ENCODE data around the gene TNFRSF8.
"Not testable (repeated sequence)": the region's sequence is repeated elsewhere in the genome, so short reads cannot be mapped to it uniquely, and the experiment has no call there.

Gene TNFRSF8

DNA sequence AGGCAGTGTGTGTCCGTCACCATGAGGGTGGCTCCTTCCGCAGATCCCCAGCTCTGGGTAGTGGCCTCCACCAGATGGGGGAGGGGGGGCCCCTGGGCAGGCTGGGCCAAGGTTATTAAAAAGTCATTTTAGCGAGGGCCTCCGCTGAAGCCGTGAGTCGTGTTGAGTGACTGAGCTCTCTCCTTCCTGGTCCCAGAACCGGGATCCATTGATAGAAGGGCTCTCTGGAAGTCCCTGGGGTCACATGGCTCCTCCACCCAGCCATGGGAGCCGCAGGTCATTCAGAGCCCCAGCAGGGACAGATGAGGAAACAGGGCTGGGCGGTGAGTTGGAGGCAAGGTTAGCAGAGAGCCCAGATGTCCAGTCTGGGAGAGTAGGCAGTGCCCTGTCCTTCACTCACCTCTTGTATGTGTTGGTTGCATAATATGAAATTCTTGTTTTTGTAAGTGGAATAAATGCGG lies 30.9 kb upstream of the TNFRSF8 start:
- Mint-ChIP-seq H3K4me3 (no peak overlapping the region), H3K27me3 (ENCODE audit: low read depth) (no peaks in the 10 kb centered on the region), H3K36me3 (ENCODE audit: low read depth) (peaks cover 28% of the 10 kb centered on the region), H3K4me1 (ENCODE audit: low read depth) (peaks cover 13% of the 10 kb centered on the region), H3K27ac (no peak overlapping the region), H3K9me3 (no peaks in the 10 kb centered on the region)

DNA sequence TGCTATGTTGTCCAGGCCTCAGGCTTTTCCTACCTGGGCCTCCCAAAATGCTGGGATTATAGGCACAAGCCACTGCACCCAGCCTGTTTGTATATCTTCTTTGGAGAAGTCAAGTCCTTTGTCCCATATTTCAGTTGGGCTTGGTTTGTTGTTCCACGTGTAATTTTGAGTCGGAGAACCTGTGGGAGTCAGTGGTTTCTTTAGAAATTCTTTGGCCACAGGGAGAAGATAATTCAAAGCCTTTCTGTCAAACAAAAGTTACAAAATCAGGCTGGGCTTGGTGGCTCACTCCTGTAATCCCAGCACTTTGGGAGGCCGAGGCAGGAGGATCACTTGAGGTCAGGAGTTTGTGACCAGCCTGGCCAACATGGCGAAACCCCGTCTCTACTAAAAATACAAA lies 29.7 kb upstream of the TNFRSF8 start:
- peaks cover 19% of the 10 kb centered on the region for H3K36me3 Mint-ChIP-seq (ENCODE audit: low read depth)
- H3K27me3 Mint-ChIP-seq (ENCODE audit: low read depth); H3K9me3 Mint-ChIP-seq; H3K4me3 Mint-ChIP-seq; H3K4me1 Mint-ChIP-seq (ENCODE audit: low read depth); H3K27ac Mint-ChIP-seq: not testable (repeated sequence)

DNA sequence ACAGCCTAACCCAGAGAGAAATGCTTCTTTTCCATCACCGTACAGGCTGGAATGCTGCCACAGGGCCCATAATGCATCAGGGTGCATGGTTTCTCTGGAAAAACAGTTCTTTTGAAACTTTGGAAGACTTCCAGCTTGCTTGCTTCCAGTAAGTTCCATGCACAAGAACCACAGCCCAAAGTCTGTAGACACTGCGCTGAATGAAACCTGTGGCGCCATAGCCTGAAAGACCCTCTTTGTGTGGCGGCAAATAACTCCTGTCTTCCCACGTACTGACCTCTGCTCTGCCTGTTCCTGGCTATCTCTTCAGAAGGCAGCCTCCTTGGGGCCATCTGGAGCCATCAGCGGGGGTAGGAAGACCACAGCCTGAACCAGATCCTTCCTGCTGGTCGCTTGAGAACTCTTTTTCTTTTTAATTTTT lies 28.7 kb upstream of the TNFRSF8 start:
- Mint-ChIP-seq H3K27ac (no peak overlapping the region), H3K27me3 (ENCODE audit: low read depth) (no peaks in the 10 kb centered on the region), H3K4me3 (no peak overlapping the region), H3K9me3 (no peaks in the 10 kb centered on the region), H3K36me3 (ENCODE audit: low read depth) (peaks cover 17% of the 10 kb centered on the region), H3K4me1 (ENCODE audit: low read depth) (peaks cover 10% of the 10 kb centered on the region)

DNA sequence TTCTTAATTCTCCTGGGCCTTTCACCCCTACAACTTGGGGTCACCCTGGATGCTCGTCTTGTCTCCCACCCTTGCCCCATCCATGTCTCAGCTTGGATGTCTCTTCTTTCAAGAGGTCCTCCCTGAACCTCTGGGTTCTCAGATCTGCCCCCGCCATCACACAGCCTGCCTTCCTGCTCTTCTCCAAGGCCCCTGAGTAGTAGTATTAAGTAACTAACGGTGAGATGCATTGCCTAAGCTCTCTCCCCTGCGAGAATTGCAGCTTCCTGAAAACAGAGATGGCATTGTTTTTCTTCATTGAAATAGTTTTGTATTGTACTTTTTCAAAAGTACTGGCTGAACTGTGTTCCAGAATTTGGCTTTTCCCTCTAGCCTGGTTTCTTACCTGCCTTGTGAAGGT lies 27.8 kb upstream of the TNFRSF8 start:
- H3K4me3 Mint-ChIP-seq: no peak overlapping the region
- no peaks in the 10 kb centered on the region for H3K9me3 Mint-ChIP-seq
- H3K27me3 Mint-ChIP-seq (ENCODE audit: low read depth): no peaks in the 10 kb centered on the region
- H3K36me3 Mint-ChIP-seq (ENCODE audit: low read depth): peaks cover 17% of the 10 kb centered on the region
- H3K27ac Mint-ChIP-seq: no peak overlapping the region
- H3K4me1 Mint-ChIP-seq (ENCODE audit: low read depth): peaks cover 10% of the 10 kb centered on the region

DNA sequence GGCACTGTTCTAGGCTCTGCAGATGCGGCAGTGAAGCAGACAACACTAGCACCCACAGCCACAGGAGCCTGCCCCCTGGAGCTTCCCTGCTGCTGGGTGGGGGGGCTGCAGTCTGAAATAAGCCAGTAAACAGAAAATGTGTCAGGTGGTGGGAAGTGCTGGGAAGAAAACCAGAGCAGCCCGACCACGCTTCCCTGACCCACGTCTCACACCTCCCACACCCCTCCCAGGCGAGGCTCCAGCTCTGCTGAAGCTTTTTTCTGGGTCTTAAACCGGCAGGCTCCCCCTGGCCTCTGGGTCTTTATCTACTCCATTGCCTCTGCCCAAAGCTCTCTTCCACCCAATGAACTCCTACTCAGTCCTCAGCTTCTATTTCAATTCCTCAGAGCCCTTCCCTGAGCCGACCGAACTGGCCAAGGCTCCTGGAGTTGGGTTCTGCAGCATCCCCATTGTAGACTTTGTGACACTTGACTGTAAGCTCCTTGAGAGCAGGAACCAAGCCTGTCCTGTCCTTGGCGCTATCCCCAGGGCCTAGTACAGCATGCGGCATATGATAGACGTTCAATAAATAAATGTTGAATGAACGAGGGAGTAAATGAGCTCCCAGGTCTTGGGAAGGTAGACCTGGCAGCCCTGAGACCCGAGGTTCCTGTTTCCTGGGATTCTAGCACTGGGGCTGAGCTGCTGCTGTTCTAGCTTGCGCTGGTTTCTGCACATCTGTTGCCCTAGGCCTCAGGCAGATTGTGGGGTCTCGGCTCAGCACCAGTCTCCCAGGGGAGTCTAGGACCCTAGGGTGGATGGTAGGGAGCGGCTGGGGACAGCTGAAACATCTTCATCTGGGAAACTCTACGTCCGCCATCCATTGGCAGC lies 25.4 kb upstream of the TNFRSF8 start:
- peaks cover 10% of the 10 kb centered on the region for H3K4me1 Mint-ChIP-seq (ENCODE audit: low read depth)
- no peaks in the 10 kb centered on the region for H3K27me3 Mint-ChIP-seq (ENCODE audit: low read depth)
- peaks cover 7% of the 10 kb centered on the region for H3K36me3 Mint-ChIP-seq (ENCODE audit: low read depth)
- H3K9me3 Mint-ChIP-seq: no peaks in the 10 kb centered on the region
- H3K4me3 Mint-ChIP-seq: no peak overlapping the region
- H3K27ac Mint-ChIP-seq: no peak overlapping the region

DNA sequence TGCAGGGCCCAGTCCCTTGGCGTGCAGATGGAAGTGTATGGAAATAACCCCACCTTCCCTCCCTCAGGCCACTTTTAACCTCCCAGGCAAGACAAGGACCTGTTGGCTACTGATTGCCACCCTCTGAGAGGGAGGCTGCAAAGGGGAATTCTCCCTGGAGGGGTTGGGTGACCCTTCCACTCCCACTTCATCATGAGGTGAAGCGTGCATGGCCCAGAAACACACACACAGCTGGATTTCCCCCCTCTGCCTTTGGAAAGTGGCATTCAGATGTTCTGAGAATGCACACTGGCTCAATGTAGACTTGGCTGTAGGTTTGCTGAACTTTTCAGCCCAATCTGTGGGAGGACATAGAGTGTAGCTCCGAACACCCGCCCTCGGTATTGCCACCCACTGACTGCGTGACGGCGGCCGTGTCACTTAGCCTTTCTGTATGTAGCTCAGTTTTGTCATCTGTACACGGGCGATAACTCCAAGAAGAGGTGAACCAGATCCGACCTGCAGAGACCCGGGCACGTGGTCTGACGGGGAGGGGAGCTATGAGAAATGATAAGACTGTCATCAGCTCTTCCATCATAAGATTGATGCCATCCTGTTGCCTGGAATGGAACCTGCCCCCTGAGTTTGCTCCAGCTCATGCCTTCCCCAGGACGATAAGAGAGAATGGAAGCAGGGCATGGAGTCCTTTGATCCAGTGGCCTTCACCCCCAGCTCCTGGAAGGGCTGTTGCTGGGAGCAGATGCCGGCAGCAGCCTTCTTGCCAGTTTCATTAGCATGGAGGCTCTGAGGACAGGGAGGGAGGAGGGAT lies 24.5 kb upstream of the TNFRSF8 start:
- no peak overlapping the region for H3K4me3 Mint-ChIP-seq
- peaks cover 10% of the 10 kb centered on the region for H3K4me1 Mint-ChIP-seq (ENCODE audit: low read depth)
- H3K36me3 Mint-ChIP-seq (ENCODE audit: low read depth): peaks cover 5% of the 10 kb centered on the region
- no peaks in the 10 kb centered on the region for H3K9me3 Mint-ChIP-seq
- H3K27me3 Mint-ChIP-seq (ENCODE audit: low read depth): no peaks in the 10 kb centered on the region
- no peak overlapping the region for H3K27ac Mint-ChIP-seq

DNA sequence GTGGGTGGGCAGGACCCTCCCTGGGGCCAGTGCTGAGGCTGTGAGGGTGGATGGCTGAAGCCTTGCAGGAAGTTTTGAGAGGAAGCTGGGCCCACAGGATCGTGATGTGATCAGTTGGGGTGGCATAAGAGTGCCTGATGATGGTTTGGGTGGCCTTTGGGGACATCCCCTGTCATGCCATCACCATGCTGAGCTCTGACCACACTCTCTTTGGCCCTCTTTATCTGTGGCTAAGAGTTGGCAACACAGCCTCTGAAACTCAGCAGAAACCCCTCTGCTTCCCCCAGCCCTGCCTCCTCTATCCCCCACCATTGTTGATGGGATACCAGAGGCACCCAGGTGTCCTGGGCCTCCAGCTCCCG lies 24.0 kb upstream of the TNFRSF8 start:
- no peaks in the 10 kb centered on the region for H3K9me3 Mint-ChIP-seq
- H3K27me3 Mint-ChIP-seq (ENCODE audit: low read depth): no peaks in the 10 kb centered on the region
- H3K4me1 Mint-ChIP-seq (ENCODE audit: low read depth): peaks cover 12% of the 10 kb centered on the region
- no peak overlapping the region for H3K27ac Mint-ChIP-seq
- peaks cover 5% of the 10 kb centered on the region for H3K36me3 Mint-ChIP-seq (ENCODE audit: low read depth)
- H3K4me3 Mint-ChIP-seq: no peak overlapping the region

DNA sequence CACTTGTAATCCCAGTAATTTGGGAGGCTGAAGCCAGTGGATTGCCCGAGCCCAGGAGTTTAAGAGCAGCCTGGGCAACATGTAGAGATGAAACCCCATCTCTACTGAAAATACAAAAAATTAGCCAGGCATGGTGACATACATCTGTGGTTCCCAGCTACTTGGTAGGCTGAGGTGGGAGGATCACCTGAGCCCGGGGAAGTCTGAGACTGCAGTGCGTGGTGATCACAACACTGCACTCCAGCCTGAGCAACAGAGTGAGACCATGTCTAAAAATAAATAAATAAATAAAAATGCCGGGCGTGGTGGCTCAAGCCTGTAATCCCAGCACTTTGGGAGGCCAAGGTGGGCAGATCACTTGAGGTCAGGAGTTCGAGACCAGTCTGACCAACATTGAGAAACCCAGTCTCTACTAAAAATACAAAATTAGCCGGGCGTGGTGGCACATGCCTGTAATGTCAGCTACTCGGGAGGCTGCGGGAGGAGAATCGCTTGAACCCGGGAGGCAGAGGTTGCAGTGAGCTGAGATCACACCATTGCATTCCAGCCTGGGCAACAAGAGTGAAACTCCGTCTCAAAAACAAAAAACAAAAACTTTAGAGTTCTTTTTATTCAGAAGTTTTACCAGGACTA lies 23.2 kb upstream of the TNFRSF8 start:
- H3K27ac Mint-ChIP-seq; H3K4me3 Mint-ChIP-seq; H3K9me3 Mint-ChIP-seq; H3K27me3 Mint-ChIP-seq (ENCODE audit: low read depth); H3K36me3 Mint-ChIP-seq (ENCODE audit: low read depth): not testable (repeated sequence)
- peaks cover 14% of the 10 kb centered on the region for H3K4me1 Mint-ChIP-seq (ENCODE audit: low read depth)

DNA sequence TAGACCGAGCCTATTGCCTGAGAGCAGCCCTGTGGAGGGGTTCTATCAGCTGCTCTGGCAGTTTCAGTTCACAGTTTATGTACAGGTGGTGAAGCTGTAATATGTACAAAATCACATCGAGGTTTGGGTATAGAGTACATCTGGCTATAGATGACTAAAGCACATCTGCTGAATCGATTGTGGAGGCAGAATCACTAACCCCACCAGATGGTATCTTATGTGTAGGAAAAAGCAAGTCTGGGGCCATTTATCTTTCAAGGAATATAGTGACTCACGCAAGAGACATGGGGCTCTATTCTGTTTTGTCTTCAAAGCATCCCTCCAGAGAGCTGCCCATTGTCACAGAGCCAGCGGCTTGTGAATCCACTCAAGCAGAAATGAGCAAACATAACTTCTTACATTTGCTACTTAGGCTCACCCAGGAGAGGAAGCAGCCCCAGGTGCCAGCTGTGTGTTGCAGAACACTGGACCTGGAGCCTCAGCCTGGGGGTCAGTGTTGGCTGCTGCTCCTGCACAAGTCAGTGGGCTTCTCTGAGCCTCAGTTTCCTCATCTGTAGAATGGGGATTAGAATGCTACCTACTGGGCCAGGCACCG lies 22.5 kb upstream of the TNFRSF8 start:
- Mint-ChIP-seq H3K4me3 (no peak overlapping the region), H3K4me1 (ENCODE audit: low read depth) (peaks cover 13% of the 10 kb centered on the region), H3K27me3 (ENCODE audit: low read depth) (no peaks in the 10 kb centered on the region), H3K9me3 (no peaks in the 10 kb centered on the region), H3K27ac (no peak overlapping the region), H3K36me3 (ENCODE audit: low read depth) (peaks cover 2% of the 10 kb centered on the region)

DNA sequence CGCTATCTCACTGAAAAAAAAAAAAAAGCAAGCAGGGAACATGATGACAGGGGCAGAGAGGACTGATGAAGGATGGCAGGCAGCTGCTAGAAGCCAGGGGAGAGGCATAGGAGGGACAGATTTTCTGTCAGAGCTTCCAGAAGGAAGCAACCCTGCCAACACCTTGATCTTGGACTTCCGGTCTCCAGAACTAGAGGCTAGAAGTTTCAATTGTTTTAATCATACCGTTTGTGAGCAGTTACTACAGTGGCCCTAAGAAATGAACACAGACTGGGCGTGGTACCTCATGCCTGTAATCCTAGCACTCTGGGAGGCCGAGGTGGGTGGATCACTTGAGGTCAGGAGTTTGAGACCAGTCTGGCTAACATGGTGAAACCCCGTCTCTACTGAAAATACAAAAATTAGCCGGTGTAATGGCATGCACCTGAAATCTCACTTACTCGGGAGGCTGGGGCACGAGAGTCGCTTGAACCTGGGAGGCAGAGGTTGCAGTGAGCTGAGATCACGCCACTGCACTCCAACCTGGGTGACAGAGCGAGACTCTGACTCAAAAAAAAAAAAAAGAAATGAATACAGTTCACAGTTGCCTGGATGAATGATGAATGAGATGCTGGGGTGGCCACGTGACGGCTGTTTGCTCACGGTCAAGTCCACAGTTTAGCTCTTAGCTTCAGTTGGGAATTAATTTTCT lies 18.8 kb upstream of the TNFRSF8 start:
- Mint-ChIP-seq H3K27ac (peak overlapping the region; percentile 54), H3K4me1 (ENCODE audit: low read depth) (peaks cover 14% of the 10 kb centered on the region)
- not testable (repeated sequence) for H3K36me3 Mint-ChIP-seq (ENCODE audit: low read depth); H3K27me3 Mint-ChIP-seq (ENCODE audit: low read depth); H3K4me3 Mint-ChIP-seq; H3K9me3 Mint-ChIP-seq

DNA sequence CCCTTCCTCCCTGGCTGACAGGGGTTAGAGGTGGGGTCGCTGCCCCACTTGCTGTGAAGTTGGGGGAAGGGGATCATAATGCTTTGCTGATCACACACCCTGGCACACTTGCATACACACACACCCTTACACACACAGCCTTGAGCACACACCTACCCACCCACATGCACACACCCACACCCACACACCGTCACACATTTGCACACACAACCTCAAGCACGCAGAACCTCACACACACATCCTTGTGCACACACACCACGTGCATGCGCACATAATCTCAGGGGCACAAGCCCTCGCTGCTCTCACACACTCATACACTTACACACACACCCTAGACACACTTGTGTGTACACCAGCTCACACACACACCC lies 16.4 kb upstream of the TNFRSF8 start:
- H3K4me3 Mint-ChIP-seq: no peak overlapping the region
- no peaks in the 10 kb centered on the region for H3K9me3 Mint-ChIP-seq
- H3K27ac Mint-ChIP-seq: no peak overlapping the region
- H3K36me3 Mint-ChIP-seq (ENCODE audit: low read depth): no peaks in the 10 kb centered on the region
- peaks cover 15% of the 10 kb centered on the region for H3K4me1 Mint-ChIP-seq (ENCODE audit: low read depth)
- no peaks in the 10 kb centered on the region for H3K27me3 Mint-ChIP-seq (ENCODE audit: low read depth)

DNA sequence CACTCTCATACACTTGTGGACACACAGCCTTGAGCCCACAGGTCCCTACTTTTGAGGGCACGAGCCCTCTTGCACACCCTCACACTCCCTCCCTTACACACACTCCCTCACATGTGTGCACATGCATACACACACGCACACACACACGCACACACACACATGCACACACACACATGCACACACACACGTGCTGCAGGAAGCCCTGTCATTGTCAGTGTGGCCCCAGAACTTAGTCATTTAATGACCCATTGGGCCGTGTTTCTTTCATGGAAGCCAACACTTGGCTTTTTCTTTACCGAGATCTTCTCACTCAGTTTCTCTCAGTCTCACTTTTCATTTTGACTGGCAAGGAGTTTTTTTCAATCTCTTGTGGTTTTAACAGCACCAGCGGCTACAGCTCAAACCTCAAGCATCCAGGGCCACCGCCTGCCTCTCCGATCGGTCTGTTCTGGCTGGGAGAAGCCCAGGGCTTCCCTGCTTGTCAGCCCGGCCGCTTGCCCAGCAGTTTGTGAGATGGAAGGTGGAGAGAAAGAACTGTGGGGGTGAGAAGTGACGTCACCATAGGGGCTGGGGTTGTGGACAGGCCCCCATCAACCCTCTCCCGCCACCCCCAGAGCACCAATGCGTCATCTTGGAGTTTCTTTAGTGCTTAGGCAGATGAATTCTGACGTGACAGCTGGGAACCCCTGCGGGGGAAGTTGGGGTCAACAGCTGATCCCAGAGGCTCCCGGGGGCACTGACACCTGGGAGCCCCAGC lies 15.8 kb upstream of the TNFRSF8 start:
- Mint-ChIP-seq H3K9me3 (no peaks in the 10 kb centered on the region), H3K27ac (no peak overlapping the region), H3K27me3 (ENCODE audit: low read depth) (no peaks in the 10 kb centered on the region), H3K4me1 (ENCODE audit: low read depth) (peaks cover 21% of the 10 kb centered on the region), H3K36me3 (ENCODE audit: low read depth) (no peaks in the 10 kb centered on the region), H3K4me3 (no peak overlapping the region)

DNA sequence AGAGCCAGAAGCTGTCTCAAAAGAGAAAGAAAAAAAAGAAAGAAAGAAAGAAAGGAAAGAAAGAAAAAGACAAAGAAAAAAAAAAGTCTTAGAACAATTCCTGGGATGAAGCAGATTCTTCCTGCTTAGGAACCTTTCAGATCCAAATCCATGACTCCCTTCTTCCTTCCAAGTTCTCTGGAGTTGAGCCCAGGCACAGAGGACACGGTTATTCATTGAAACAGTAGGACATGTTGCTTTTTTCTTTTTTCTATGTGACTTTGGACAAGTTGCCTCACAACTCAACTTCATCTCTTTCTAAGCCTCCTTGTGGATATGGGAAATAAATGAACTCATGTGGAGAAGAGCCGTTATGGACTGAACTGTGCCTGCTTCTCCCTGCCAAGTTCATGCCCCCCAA lies 14.7 kb upstream of the TNFRSF8 start:
- no peaks in the 10 kb centered on the region for H3K27me3 Mint-ChIP-seq (ENCODE audit: low read depth)
- H3K36me3 Mint-ChIP-seq (ENCODE audit: low read depth): no peaks in the 10 kb centered on the region
- H3K27ac Mint-ChIP-seq: peak overlapping the region; percentile 41
- no peak overlapping the region for H3K4me3 Mint-ChIP-seq
- peaks cover 27% of the 10 kb centered on the region for H3K4me1 Mint-ChIP-seq (ENCODE audit: low read depth)
- H3K9me3 Mint-ChIP-seq: no peaks in the 10 kb centered on the region

Measured in T-helper 1 cell treated with Interleukin-12 subunit alpha and Interleukin-12 subunit beta and Interleukin-4 antibody, amounts not matched to agents 30 μg/mL and 1 μg/mL, for 36 hours (primary cell).